Panc1 (cell line): ENCODE results near the gene SPTBN4.

Experiments
- POLR2AphosphoS5 ChIP-seq: IDR thresholded peaks from 2 replicates; pipeline ENCODE4 v1.6.1; 2012; ENCODE audit warnings: mild to moderate bottlenecking, low read depth, low read length, moderate library complexity
- TF ChIP-seq, protein P1 (sequence below): fragments of 450-650 bp; IDR thresholded peaks from 2 replicates; pipeline ENCODE4 v1.5.1; 2017; ENCODE audit warnings: mild to moderate bottlenecking
- TF ChIP-seq, protein P2 (sequence below), 2 experiments: IDR thresholded peaks; 2 replicates each; pipeline ENCODE4 v1.6.1; 2011 to 2012; ENCODE audit warnings: low read depth in 2 of 2, control low read depth in 1 of 2, low read length in 1 of 2, mild to moderate bottlenecking in 1 of 2, moderate library complexity in 1 of 2; ENCODE audit not compliant: insufficient read depth in 1 of 2

DNA sequence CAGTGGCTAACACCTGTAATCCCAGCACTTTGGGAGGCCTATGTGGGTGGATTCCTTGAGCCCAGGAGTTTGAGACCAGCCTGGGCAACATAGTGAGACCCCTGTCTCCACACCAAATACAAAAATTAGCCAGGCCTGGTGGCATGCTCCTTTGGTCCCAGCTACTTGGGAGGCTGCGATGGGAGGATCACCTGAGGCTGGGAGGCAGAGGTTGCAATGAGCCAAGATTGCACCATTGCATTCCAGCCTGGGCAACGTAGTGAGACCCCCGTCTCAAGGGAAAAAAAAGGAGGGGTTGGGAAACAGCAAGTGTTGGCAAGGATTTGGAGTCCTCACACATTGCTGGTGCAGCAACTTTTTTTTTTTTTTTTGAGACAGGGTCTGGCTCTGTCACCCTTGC, 19.2 kb downstream of the SPTBN4 start:
- TF ChIP-seq, protein P1, sequence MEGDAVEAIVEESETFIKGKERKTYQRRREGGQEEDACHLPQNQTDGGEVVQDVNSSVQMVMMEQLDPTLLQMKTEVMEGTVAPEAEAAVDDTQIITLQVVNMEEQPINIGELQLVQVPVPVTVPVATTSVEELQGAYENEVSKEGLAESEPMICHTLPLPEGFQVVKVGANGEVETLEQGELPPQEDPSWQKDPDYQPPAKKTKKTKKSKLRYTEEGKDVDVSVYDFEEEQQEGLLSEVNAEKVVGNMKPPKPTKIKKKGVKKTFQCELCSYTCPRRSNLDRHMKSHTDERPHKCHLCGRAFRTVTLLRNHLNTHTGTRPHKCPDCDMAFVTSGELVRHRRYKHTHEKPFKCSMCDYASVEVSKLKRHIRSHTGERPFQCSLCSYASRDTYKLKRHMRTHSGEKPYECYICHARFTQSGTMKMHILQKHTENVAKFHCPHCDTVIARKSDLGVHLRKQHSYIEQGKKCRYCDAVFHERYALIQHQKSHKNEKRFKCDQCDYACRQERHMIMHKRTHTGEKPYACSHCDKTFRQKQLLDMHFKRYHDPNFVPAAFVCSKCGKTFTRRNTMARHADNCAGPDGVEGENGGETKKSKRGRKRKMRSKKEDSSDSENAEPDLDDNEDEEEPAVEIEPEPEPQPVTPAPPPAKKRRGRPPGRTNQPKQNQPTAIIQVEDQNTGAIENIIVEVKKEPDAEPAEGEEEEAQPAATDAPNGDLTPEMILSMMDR = no peak
- TF ChIP-seq POLR2AphosphoS5 = no peak
- TF ChIP-seq, protein P2, sequence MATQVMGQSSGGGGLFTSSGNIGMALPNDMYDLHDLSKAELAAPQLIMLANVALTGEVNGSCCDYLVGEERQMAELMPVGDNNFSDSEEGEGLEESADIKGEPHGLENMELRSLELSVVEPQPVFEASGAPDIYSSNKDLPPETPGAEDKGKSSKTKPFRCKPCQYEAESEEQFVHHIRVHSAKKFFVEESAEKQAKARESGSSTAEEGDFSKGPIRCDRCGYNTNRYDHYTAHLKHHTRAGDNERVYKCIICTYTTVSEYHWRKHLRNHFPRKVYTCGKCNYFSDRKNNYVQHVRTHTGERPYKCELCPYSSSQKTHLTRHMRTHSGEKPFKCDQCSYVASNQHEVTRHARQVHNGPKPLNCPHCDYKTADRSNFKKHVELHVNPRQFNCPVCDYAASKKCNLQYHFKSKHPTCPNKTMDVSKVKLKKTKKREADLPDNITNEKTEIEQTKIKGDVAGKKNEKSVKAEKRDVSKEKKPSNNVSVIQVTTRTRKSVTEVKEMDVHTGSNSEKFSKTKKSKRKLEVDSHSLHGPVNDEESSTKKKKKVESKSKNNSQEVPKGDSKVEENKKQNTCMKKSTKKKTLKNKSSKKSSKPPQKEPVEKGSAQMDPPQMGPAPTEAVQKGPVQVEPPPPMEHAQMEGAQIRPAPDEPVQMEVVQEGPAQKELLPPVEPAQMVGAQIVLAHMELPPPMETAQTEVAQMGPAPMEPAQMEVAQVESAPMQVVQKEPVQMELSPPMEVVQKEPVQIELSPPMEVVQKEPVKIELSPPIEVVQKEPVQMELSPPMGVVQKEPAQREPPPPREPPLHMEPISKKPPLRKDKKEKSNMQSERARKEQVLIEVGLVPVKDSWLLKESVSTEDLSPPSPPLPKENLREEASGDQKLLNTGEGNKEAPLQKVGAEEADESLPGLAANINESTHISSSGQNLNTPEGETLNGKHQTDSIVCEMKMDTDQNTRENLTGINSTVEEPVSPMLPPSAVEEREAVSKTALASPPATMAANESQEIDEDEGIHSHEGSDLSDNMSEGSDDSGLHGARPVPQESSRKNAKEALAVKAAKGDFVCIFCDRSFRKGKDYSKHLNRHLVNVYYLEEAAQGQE (IDR thresholded peaks at IDR 0.05; ENCODE audit: insufficient read depth in 1 of 2, low read depth in 2 of 2, low read length in 1 of 2) = no peak
